Esophagus muscularis mucosa (tissue), 3 donors: Measurements from ENCODE around the gene RAP2A.

ENCODE experiments used
- POLR2A ChIP-seq: fragments of 450-650 bp; IDR thresholded peaks from one replicate; pipeline ENCODE4 v1.6.1; 2017; ENCODE audit warnings: antibody characterized with exemption, moderate library complexity, mild to moderate bottlenecking, low read depth
- POLR2AphosphoS5 ChIP-seq, 2 donors: sonication (generic); formaldehyde crosslinking; IDR thresholded peaks; one replicate each; pipeline ENCODE4 v1.6.1; 2017; ENCODE audit warnings: antibody characterized with exemption in 2 of 2
- TF ChIP-seq, protein P1 (sequence below), 3 experiments: fragments of 200-600 bp in 2 of 3; fragments of 450-650 bp in 1 of 3; sonication (generic) in 2 of 3; IDR thresholded peaks; one replicate each; pipeline ENCODE4 v1.5.1; 2017 to 2019; ENCODE audit warnings: antibody characterized with exemption in 3 of 3, mild to moderate bottlenecking in 2 of 3, moderate library complexity in 1 of 3

DNA sequence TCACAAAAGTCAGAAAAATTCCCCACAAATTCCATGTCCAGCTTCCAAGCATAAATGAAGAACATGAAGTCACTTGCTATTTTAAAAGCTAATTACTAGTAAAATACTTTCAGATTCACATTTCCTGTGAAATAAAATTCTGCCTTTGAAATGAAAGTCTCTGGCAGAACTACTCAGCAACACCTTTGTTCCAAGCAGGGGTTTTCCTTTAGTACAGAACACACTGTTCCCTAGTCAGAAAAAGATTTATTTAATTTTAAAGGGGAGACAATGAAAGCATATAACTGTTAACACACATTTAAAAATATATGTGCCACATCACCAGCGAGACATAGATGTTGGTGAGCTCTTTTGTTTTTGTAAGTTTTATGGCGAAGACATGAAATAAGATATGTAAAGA is 26.4 kb upstream of the RAP2A start:
- TF ChIP-seq, protein P1, sequence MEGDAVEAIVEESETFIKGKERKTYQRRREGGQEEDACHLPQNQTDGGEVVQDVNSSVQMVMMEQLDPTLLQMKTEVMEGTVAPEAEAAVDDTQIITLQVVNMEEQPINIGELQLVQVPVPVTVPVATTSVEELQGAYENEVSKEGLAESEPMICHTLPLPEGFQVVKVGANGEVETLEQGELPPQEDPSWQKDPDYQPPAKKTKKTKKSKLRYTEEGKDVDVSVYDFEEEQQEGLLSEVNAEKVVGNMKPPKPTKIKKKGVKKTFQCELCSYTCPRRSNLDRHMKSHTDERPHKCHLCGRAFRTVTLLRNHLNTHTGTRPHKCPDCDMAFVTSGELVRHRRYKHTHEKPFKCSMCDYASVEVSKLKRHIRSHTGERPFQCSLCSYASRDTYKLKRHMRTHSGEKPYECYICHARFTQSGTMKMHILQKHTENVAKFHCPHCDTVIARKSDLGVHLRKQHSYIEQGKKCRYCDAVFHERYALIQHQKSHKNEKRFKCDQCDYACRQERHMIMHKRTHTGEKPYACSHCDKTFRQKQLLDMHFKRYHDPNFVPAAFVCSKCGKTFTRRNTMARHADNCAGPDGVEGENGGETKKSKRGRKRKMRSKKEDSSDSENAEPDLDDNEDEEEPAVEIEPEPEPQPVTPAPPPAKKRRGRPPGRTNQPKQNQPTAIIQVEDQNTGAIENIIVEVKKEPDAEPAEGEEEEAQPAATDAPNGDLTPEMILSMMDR (IDR thresholded peaks at IDR 0.05) = no peak
- TF ChIP-seq POLR2AphosphoS5 (IDR thresholded peaks at IDR 0.05) (peak in 1 of 2 donors; percentile 46), POLR2A (no peak)
